Cardiac atrium fibroblast (primary cell): ENCODE results near the gene FFAR1. TPM values are rescaled to one million over a fixed set of nuclear protein-coding genes. Genes with fewer than 3 reads are reported as not detected.

Experiments used
- total RNA-seq: library from RNA; depleted of rRNA; stranded (reverse); fragments of >200 nt; gene quantifications from 2 replicates; pipeline ENCODE4 v1.2.3, GENCODE V29; 2015

The FFAR1 gene, protein sequence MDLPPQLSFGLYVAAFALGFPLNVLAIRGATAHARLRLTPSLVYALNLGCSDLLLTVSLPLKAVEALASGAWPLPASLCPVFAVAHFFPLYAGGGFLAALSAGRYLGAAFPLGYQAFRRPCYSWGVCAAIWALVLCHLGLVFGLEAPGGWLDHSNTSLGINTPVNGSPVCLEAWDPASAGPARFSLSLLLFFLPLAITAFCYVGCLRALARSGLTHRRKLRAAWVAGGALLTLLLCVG (N-terminal part only)
- not detected in 2 replicates for total RNA-seq

DNA sequence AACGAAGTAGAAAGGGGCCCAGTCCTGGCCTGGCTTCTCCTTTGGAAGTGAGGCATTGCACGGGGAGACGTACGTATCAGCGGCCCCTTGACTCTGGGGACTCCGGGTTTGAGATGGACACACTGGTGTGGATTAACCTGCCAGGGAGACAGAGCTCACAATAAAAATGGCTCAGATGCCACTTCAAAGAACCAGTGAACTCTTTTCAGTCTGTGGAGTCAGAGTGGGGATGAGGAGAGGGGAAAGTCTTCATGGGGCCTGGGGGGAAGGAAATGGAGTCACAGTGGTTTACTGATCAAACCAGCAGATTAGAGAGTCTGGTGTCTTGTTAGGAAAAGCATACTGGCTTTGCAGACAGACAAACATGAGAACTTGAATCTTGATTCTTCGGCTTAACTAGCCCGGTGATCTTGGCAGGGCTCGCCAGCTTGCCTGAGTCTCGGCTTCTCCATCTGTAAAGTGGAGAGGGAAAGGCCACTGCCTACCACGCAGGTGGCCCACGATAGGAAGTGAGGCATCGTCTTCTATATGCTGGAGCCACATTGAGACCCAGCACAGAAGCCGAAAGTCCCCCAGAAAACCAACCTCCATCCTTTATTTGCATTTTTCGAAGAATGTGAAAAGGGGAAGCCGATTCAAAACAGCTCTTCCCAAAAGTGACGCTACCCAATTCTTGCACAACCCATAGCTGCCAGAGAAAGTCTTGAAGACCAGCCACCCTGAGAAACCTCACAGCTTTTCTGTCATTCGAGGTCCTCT is at the start of gene FFAR1:
TSS of gene FFAR1 (plus strand) at position 732 of the 759 bp plus-strand sequence. CDS start 3,650 bp downstream, outside the sequence.

DNA sequence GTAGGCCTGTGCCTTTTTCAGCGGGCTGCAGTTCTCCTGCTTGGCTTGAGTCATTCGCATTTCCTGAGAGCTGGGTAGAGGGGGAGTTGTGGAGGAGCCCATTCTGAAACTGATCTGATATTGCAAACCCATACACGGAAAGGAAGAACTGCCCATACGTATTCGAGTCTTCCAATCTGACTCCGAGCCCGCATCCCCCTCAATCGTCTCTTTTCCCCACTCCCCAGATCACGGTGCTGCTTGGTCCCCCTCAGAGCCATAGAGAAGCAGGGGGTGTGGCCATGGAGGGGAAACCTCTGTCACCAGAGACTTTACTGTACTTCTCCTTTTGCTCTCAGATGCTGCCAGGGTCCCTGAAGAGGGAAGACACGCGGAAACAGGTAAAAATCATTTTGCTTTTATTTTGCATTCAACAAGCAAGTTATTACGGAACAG is 18.8 kb upstream of the FFAR1 start, which contains the start of gene CD22:
TSS of gene CD22 (plus strand) at position 337 of the 435 bp plus-strand sequence. CDS start 2,854 bp downstream, outside the sequence.

DNA sequence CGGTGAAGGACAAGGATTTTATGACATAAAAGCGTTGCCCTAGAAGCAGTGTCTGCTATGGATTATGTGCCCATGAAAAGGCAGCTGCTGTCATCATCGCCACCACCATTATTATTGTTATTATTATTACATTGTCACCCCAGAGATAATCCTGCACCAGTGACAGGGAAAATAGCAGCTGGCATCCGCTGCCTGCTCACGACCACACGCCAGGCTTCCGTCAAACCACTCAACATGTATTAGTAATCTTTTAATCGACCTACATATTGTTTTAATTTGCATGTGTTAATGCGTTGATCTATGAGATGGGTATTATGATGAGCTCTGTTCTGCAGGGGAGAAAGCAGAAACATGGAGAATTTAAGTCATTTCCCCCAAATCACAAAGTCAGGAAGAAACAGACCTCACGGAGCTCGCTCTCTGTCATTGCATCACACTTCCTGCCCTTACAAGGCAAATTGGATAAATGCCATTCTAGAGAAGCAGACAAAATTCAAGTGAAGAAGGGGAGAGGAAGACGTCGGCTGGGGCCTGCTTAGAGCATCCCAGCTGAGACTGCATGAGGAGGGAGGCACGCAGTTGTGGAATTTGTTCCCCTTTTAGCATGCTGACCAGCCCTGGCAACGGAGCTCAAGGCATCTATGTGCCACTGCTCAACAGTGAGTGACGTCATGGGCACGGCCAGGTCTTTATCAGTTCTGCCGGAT is 10.3 kb downstream of the FFAR1 start, which contains the start of gene FFAR3:
TSS of gene FFAR3 (plus strand) at position 594 of the 707 bp plus-strand sequence. CDS start 431 bp downstream, outside the sequence.

DNA sequence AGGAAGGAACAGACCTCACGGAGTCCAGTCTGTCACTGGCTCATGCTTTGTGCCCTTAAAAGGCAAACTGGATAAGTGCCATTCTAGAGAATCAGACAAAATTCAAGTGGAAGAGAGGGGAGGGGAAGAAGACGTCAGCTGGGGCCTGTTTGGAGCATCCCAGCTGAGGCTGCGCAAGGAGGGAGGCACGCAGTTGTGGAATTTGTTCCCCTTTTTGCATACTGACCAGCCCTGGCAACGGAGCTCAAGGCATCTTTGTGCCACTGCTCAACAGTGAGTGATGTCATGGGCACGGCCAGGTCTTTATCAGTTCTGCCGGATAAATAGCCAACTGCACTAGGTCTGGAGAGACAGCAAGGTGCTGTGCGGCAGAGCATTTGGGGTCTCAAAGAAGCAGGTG is 23.0 kb downstream of the FFAR1 start, which contains the start of gene GPR42:
TSS of gene GPR42 (plus strand) at position 347 of the 400 bp plus-strand sequence. CDS start 292 bp downstream, outside the sequence.

Other genes starting within 250 kb of the FFAR1 start
- gene FXYD3, start 232.1 kb upstream of the FFAR1 start, total RNA-seq: not detected in 2 replicates
- gene LGI4, start 212.8 kb upstream of the FFAR1 start, total RNA-seq: 0.16 TPM in 1 of 2 replicates, not detected in the other
- 0.49 and 2.0 TPM in 2 replicates for gene FXYD1, start 209.1 kb upstream of the FFAR1 start, total RNA-seq
- gene FXYD7, start 204.6 kb upstream of the FFAR1 start, total RNA-seq: not detected in 2 replicates
- 101 and 147 TPM in 2 replicates for gene FXYD5, start 193.2 kb upstream of the FFAR1 start, total RNA-seq
- not detected in 2 replicates for gene FAM187B, start 119.2 kb upstream of the FFAR1 start, total RNA-seq
- 1.6 and 2.2 TPM in 2 replicates for gene LSR, start 98.9 kb upstream of the FFAR1 start, total RNA-seq
- gene USF2, start 78.9 kb upstream of the FFAR1 start, total RNA-seq: 50.9 and 53.4 TPM in 2 replicates
- gene HAMP, start 65.4 kb upstream of the FFAR1 start, total RNA-seq: not detected in 2 replicates
- gene MAG, start 55.7 kb upstream of the FFAR1 start, total RNA-seq: not detected in 2 replicates
- gene CD22, start 18.7 kb upstream of the FFAR1 start, total RNA-seq: not detected in 2 replicates
- not detected in 2 replicates for gene FFAR3, start 10.6 kb downstream of the FFAR1 start, total RNA-seq
- gene GPR42, start 23.2 kb downstream of the FFAR1 start, total RNA-seq: not detected in 2 replicates
- not detected in 2 replicates for gene FFAR2, start 100.4 kb downstream of the FFAR1 start, total RNA-seq
- not detected in 2 replicates for gene KRTDAP, start 142.6 kb downstream of the FFAR1 start, total RNA-seq
- 2.0 and 4.2 TPM in 2 replicates for gene DMKN, start 165.7 kb downstream of the FFAR1 start, total RNA-seq
- gene SBSN, start 180.4 kb downstream of the FFAR1 start, total RNA-seq: 0.18 and 0.32 TPM in 2 replicates
- not detected in 2 replicates for gene GAPDHS, start 185.6 kb downstream of the FFAR1 start, total RNA-seq
- gene TMEM147, start 197.7 kb downstream of the FFAR1 start, total RNA-seq: 63.8 and 65.7 TPM in 2 replicates
- gene ATP4A, start 215.8 kb downstream of the FFAR1 start, total RNA-seq: not detected in 2 replicates
- not detected in 2 replicates for gene PMIS2, start 238.3 kb downstream of the FFAR1 start, total RNA-seq